T47D (cell line): ENCODE results near the gene CHMP4B.

Source experiments
- DNase-seq, 2 experiments: peaks; one replicate each; pipeline versions ENCODE4 v3.0.0 to v3.0.0-alpha.2; 2011 to 2012; ENCODE audit warnings: low read depth in 1 of 2, low spot score in 1 of 2
- JUND ChIP-seq: IDR thresholded peaks from 2 replicates; pipeline ENCODE4 v1.6.1; 2012; ENCODE audit warnings: low read depth
- in situ Hi-C: cut with HindIII; loops from 2 replicates; pipeline ENCODE4 v1.10.0; 2016; ENCODE audit warnings: low sequenced_read_pairs, low pct_unique_long_range_greater_than_20kb

CHMP4B gene

DNA sequence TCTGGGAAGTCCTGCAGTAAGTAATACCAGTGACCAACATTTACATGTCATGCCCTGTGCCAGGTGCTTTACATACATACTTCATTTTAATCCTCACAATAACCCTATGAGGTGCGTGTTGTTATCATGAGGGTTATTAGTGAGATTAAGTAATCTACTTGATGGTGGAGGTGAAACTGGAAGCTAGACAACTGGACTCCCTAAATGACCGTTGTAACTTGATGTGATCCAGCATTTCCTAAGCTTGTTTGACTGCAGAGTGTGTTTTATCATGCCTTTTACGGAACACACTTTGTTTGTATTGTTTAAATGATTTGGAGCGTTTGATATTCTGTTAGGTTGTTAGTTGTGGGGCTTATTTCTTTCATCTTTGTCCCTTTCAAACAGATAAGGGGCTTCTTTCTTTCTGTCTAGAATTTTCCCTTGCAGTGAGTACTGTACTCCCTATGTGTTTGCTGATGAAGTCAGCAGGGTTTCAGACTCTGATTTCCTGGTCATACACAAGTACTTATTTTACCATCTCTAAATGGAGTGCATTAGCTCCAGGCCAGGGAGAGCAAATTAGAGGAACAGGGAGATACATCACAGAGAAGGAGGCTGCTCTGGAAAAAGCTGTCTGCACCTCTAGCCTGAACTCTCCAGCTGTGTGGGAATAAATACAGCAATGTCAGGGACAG is 29.7 kb downstream of the CHMP4B start:
- no peak for TF ChIP-seq JUND
- in situ Hi-C loops = no loop called here
- no peak for DNase-seq

DNA sequence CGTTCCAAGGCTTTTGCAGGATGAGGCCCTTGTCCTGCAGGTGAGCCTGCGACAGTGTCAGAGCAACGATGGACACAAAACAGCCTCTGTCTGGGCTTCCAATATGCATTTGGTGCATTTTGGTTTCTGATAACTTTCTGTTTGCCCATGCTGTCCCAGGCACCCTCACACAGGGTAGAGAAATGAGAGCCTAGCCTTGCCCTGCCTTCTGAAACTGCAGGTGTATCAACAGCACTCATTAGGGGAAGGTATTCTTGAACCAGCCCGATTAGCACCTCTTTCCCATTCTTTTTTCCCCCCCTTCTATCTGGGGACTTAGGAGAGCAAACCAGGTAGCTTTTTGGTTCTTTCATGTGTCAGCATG is 30.3 kb downstream of the CHMP4B start:
- no peak for TF ChIP-seq JUND
- no peak for DNase-seq
- in situ Hi-C loops = no loop called here

DNA sequence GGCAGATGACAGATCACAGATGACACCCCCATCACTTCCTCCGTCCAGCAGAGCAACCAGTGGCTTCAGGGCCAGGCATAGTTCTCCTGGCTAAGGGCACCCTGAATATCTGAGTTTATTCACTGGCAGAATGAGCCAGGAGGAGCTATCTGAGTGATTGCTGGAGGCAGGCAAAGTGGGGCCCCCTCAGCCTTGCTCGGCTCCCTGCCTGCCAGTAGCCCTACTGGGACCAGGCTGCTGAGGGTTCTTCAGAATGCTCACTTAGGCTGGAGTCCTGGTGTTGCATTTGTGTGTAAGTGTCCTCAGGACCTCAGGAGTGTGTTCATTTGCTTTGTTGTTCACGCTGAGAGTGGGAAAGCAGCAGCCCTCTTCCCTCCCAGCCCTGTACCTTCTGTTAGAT is 31.2 kb downstream of the CHMP4B start:
- in situ Hi-C loops = no loop called here
- no peak for DNase-seq
- TF ChIP-seq JUND = no peak

DNA sequence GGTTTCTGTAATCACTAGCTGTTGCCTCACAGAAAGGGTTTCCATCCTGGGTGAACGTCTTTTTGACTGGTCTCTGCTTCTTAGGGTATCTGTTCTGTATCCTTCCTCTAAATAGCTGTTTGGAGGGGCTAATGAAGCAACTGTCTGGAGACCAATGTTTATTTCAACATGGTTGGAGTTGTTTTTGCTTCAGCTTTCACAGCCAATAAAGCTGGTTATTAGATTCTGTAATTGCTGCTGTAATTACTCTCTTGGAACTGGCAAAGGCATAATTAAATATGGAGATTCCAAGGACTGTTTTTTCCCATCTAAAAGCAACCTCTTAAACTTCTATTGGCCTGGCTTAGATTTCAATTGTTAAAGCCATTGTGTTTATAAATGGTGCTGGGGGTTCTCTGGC is 31.9 kb downstream of the CHMP4B start:
- in situ Hi-C loops = no loop called here
- no peak for DNase-seq
- TF ChIP-seq JUND = no peak

DNA sequence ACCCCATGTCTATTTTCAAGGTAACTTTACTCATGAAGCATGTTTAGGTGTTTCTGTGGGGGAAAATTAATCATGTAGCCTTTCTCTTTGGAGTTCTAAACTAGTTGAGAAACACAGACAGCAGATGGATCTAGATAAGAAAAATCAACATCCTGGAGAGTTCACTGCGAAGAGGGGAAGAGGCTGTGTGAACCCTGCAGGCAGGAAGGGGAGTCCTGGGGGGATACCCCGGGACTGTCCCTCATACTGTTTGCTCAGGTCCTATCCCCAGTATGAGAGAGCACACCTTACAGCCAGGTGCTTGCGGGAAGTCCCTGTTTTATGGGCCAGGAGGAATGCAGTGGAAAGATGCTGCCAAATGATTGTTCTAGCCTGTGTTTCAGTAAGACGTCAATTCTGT is 32.7 kb downstream of the CHMP4B start:
- no peak for TF ChIP-seq JUND
- DNase-seq = no peak
- in situ Hi-C loops = no loop called here

- no peak for DNase-seq
- in situ Hi-C loops = no loop called here
- no peak for TF ChIP-seq JUND
Observed at GRCh38 chr20:33846291-33846935, 35.3 kb downstream of the CHMP4B start.

DNA sequence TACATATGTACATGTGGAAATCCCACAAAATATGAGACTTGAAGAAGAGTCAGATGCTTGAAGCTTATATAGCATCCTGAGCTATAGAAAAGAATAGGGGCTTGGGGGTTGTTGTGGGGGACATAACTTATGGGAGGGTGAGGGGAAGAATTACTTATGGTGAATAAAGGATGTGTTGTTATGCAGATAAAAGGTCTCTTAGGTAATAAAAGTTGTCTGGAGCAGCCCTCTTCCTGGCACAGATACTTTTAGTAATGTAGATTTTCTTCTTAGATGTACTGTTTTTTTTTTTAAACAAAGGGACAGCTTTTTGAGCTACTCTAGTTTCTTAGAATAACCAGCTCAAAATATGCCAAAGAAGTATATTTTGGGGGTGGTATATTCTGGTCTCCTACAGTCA is 35.9 kb downstream of the CHMP4B start:
- DNase-seq = no peak
- TF ChIP-seq JUND = no peak
- in situ Hi-C loops = no loop called here

DNA sequence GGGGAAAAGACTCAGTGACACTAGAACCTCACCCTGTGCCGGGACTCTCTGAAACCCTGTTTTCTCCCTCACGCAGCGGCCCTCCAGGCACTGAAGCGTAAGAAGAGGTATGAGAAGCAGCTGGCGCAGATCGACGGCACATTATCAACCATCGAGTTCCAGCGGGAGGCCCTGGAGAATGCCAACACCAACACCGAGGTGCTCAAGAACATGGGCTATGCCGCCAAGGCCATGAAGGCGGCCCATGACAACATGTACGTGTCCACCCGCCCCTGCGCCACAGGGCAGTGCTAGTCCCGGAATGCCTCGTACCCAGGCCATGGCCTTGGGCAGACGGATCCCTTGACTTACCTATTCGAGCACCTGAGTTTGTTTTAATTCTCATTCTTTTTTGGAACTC is 37.2 kb downstream of the CHMP4B start:
- TF ChIP-seq JUND = no peak
- in situ Hi-C loops = no loop called here
- DNase-seq = no peak

- no peak for DNase-seq
- no peak for TF ChIP-seq JUND
- in situ Hi-C loops = no loop called here
Observed at GRCh38 chr20:33850159-33850558, 39.0 kb downstream of the CHMP4B start.

GRCh38 chr20:33851842-33852466 is 40.8 kb downstream of the CHMP4B start:
- TF ChIP-seq JUND = no peak
- in situ Hi-C loops = no loop called here
- DNase-seq = no peak

GRCh38 chr20:33852626-33853506 is 41.7 kb downstream of the CHMP4B start:
- DNase-seq = no peak
- TF ChIP-seq JUND = no peak
- in situ Hi-C loops = no loop called here

GRCh38 chr20:33853507-33853813 is 42.3 kb downstream of the CHMP4B start:
- TF ChIP-seq JUND = no peak
- DNase-seq = no peak
- in situ Hi-C loops = no loop called here

DNA sequence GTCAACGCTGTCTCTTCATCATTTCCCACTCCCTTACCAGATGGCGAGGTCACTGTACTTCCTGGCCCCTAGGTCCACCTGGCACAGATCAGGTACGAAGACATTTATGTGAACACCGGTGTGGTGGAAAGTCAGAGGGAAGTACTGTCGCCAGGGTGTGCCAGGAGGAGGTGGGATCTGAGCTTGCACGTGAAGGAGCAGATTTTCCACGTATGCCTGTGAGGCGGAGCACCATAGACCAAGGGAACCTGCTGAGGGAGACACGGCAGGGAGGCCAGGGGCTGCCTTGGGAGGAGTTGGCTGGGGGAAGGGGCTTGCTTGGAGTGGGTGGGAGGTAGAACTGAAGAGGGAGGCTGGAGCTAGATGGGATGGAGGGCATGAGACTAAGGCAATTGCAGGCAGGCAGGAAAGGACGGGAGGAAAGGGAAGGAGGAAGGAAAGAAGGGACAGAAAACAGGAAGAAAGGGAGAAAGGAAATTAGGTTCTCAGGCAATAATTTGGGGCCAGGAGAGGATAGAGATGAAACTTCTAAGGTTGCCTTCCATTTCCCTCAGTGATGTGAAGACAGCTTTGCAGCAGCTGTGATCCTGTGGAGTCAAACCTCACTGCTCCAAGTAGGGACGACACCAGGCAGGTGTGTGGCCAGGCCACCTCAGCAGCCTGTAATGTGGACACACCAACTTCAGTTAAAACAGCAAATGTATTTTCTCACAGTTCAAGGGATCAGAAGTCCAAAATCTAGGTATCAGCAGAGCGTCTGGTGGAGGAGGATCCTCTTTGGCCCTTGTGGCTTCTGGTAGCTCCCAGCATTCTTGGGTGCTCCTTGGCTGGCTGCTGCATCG is 46.8 kb downstream of the CHMP4B start:
- TF ChIP-seq JUND = no peak
- in situ Hi-C loops = no loop called here
- no peak for DNase-seq
